ENCODE results near the gene IMMP2L. TPM values are rescaled to one million over a fixed set of nuclear protein-coding genes. Genes with fewer than 3 reads are reported as not detected.

Gene IMMP2L
- polyA plus RNA-seq, 1 experiment = 5.8 TPM

DNA sequence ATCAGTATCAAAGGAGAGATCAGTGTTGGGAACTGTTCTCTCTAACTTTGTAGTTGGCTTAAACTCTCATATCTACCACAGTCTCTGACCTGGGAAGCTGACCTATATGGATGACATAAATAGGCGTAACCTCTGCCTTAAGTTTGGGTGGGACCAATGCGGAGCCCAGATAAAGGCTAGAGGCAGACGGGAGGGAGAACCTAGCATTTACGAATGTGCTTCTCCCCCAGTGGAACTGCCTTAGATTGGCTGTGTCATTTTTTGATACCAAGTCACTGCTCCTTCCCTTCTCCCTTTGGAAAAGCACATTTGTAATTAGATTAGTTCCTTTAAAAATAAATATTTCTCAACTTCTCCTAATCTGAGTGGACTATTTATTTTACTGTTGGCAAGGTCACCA lies 495.0 kb downstream of the IMMP2L start:
- CTCF ChIA-PET = no interaction called here
- TF ChIP-seq, protein P1, sequence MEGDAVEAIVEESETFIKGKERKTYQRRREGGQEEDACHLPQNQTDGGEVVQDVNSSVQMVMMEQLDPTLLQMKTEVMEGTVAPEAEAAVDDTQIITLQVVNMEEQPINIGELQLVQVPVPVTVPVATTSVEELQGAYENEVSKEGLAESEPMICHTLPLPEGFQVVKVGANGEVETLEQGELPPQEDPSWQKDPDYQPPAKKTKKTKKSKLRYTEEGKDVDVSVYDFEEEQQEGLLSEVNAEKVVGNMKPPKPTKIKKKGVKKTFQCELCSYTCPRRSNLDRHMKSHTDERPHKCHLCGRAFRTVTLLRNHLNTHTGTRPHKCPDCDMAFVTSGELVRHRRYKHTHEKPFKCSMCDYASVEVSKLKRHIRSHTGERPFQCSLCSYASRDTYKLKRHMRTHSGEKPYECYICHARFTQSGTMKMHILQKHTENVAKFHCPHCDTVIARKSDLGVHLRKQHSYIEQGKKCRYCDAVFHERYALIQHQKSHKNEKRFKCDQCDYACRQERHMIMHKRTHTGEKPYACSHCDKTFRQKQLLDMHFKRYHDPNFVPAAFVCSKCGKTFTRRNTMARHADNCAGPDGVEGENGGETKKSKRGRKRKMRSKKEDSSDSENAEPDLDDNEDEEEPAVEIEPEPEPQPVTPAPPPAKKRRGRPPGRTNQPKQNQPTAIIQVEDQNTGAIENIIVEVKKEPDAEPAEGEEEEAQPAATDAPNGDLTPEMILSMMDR (IDR thresholded peaks at IDR 0.05; ENCODE audit: insufficient read depth, low read depth, low read length) = no peak
- no peak for DNase-seq (ENCODE audit: low read depth)
- no peaks in the 10 kb centered on the region for H3K36me3 ChIP-seq (ENCODE audit: control insufficient read depth, insufficient read depth, low read length)
- POLR2A ChIA-PET = no interaction called here
- H3K27me3 ChIP-seq (ENCODE audit: control insufficient read depth, insufficient read depth, low read length) = no peaks in the 10 kb centered on the region
- no peak overlapping the region for H3K4me3 ChIP-seq (ENCODE audit: low read depth, low read length)

DNA sequence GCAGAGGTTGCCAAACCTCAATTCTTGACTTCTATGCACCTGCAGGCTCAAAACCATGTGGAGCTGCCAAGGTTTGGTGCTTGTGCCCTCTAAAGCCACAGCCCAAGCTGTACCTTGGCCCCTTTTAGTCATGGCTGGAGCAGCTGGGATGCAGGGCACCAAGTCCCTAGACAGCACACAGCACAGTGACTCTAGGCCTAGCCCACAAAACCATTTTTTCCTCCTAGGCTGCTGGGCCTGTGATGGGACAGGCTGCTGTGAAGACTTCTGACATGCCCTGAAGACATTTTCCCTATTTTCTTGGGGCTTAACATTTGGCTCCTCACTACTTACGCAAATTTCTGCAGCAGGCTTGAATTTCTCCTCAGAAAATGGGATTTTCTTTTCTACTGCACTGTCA lies 499.1 kb downstream of the IMMP2L start:
- Histone ChIP-seq H3K27me3 (ENCODE audit: control insufficient read depth, insufficient read depth, low read length) (no peaks in the 10 kb centered on the region), H3K4me3 (ENCODE audit: low read depth, low read length) (no peak overlapping the region), H3K36me3 (ENCODE audit: control insufficient read depth, insufficient read depth, low read length) (no peaks in the 10 kb centered on the region)
- DNase-seq (ENCODE audit: low read depth) = no peak
- POLR2A ChIA-PET = no interaction called here
- TF ChIP-seq, protein P1 (IDR thresholded peaks at IDR 0.05; ENCODE audit: insufficient read depth, low read depth, low read length) = no peak
- CTCF ChIA-PET = interaction anchor here (0.6 kb wide), 1 partner anchor 454 kb away, joined by 3 read pairs; no protein-coding TSS in a partner anchor

DNA sequence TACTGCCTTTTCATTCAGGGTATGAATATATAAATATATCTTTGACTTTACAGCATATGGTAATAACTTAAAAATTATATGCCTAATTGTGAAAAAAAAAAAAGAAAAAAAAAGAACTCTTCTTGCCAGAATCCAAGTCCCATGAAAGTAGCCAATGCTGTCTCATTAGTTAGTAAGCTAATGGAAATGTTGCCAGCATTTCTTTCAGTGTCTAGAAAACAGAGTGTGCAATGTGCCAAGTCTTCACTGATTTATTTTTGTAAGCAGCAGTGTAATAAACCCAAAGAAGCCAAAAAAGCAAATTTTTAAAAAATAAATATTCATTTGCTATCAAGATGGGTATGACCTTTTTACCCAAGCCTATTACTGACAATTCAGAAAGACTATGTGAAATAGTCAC lies 502.5 kb downstream of the IMMP2L start:
- TF ChIP-seq, protein P1 (IDR thresholded peaks at IDR 0.05; ENCODE audit: insufficient read depth, low read depth, low read length) = no peak
- Histone ChIP-seq H3K27me3 (ENCODE audit: control insufficient read depth, insufficient read depth, low read length) (no peaks in the 10 kb centered on the region), H3K36me3 (ENCODE audit: control insufficient read depth, insufficient read depth, low read length) (no peaks in the 10 kb centered on the region), H3K4me3 (ENCODE audit: low read depth, low read length) (no peak overlapping the region)
- CTCF ChIA-PET = interaction anchor here (0.6 kb wide), 2 partner anchors 277 to 675 kb away, joined by 3 read pairs; no protein-coding TSS in a partner anchor
- POLR2A ChIA-PET = no interaction called here
- no peak for DNase-seq (ENCODE audit: low read depth)

DNA sequence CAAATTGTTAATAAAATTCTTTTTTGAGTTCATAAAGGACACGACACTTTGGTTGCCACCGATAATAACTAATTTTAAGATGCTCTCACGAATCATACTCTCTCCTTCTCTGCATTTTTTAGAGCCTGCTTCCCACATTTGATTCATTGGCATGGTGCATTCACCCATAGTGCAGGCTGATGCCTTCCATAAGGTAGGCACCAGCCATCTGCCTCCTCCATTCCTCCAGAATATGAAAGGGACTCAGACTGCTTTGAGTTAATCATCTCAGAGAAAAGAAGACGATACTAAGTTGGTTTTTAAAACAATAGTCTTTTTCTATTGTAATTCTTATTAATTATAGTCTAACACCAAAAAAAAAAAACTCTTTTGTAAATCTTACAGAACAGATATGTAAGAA lies 505.2 kb downstream of the IMMP2L start:
- TF ChIP-seq, protein P1 (IDR thresholded peaks at IDR 0.05; ENCODE audit: insufficient read depth, low read depth, low read length) = no peak
- no peak for DNase-seq (ENCODE audit: low read depth)
- Histone ChIP-seq H3K36me3 (ENCODE audit: control insufficient read depth, insufficient read depth, low read length) (no peaks in the 10 kb centered on the region), H3K4me3 (ENCODE audit: low read depth, low read length) (no peak overlapping the region), H3K27me3 (ENCODE audit: control insufficient read depth, insufficient read depth, low read length) (no peaks in the 10 kb centered on the region)
- POLR2A ChIA-PET = no interaction called here
- CTCF ChIA-PET = no interaction called here

DNA sequence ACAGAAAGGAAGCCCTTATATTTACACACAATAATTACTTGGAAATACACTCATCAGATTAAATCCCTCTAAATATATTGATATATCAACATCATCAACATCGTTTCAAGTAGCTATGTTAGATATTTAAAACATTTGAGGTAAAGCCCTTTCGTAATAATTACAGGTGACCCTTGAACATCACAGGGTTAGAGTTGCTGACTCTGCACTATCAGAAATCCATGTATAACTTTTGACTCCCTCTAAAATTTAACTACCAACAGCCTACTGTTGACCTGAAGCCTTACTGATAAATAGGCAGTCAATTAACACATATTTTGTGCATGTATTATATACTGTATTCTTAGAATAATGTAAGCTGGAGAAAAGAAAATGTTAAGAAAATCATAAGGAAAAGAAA lies 505.9 kb downstream of the IMMP2L start:
- Histone ChIP-seq H3K36me3 (ENCODE audit: control insufficient read depth, insufficient read depth, low read length) (no peaks in the 10 kb centered on the region), H3K4me3 (ENCODE audit: low read depth, low read length) (no peak overlapping the region), H3K27me3 (ENCODE audit: control insufficient read depth, insufficient read depth, low read length) (no peaks in the 10 kb centered on the region)
- POLR2A ChIA-PET = no interaction called here
- TF ChIP-seq, protein P1 (IDR thresholded peaks at IDR 0.05; ENCODE audit: insufficient read depth, low read depth, low read length) = no peak
- CTCF ChIA-PET = no interaction called here
- DNase-seq (ENCODE audit: low read depth) = no peak
